Nephron progenitor cell (in vitro differentiated cells): Measurements from ENCODE around the gene POU6F2.

ENCODE experiments used
- DNase-seq: peaks from one replicate; pipeline ENCODE4 v3.0.0; 2021
- H3K27ac Mint-ChIP-seq: 2 replicates; pipeline ENCODE4 v1.8.0; 2021; ENCODE audit warnings: mild to moderate bottlenecking, moderate library complexity, mixed read lengths
- H3K27me3 Mint-ChIP-seq: 2 replicates; pipeline ENCODE4 v1.8.0; 2021; ENCODE audit warnings: mild to moderate bottlenecking, low read depth, mixed read lengths; ENCODE audit not compliant: poor library complexity
- H3K36me3 Mint-ChIP-seq: 2 replicates; pipeline ENCODE4 v1.8.0; 2021; ENCODE audit warnings: low read depth, mixed read lengths
- H3K4me1 Mint-ChIP-seq: 2 replicates; pipeline ENCODE4 v1.8.0; 2021; ENCODE audit warnings: mixed read lengths
- H3K4me3 Mint-ChIP-seq: 2 replicates; pipeline ENCODE4 v1.8.0; 2021; ENCODE audit warnings: mild to moderate bottlenecking, moderate library complexity, mixed read lengths
- H3K9me3 Mint-ChIP-seq: 2 replicates; pipeline ENCODE4 v1.8.0; 2021; ENCODE audit warnings: mild to moderate bottlenecking, moderate library complexity, mixed read lengths
- TF ChIP-seq, protein P1 (sequence below): fragments of 200-600 bp; sonication (generic); IDR thresholded peaks from 2 replicates; pipeline ENCODE4 v1.5.0; 2021; ENCODE audit warnings: antibody characterized with exemption

Gene POU6F2

GRCh38 chr7:39152701-39153100 lies 175.0 kb downstream of the POU6F2 start:
- H3K36me3 Mint-ChIP-seq, result no peaks in the 10 kb centered on the region
- TF ChIP-seq, protein P1, sequence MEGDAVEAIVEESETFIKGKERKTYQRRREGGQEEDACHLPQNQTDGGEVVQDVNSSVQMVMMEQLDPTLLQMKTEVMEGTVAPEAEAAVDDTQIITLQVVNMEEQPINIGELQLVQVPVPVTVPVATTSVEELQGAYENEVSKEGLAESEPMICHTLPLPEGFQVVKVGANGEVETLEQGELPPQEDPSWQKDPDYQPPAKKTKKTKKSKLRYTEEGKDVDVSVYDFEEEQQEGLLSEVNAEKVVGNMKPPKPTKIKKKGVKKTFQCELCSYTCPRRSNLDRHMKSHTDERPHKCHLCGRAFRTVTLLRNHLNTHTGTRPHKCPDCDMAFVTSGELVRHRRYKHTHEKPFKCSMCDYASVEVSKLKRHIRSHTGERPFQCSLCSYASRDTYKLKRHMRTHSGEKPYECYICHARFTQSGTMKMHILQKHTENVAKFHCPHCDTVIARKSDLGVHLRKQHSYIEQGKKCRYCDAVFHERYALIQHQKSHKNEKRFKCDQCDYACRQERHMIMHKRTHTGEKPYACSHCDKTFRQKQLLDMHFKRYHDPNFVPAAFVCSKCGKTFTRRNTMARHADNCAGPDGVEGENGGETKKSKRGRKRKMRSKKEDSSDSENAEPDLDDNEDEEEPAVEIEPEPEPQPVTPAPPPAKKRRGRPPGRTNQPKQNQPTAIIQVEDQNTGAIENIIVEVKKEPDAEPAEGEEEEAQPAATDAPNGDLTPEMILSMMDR, result no peak
- H3K27ac Mint-ChIP-seq, result peak overlapping the region; percentile 66
- DNase-seq, result no peak
- H3K4me3 Mint-ChIP-seq, result no peak overlapping the region
- peaks cover 2% of the 10 kb centered on the region for H3K27me3 Mint-ChIP-seq
- no peaks in the 10 kb centered on the region for H3K9me3 Mint-ChIP-seq
- H3K4me1 Mint-ChIP-seq, result peaks cover 23% of the 10 kb centered on the region

DNA sequence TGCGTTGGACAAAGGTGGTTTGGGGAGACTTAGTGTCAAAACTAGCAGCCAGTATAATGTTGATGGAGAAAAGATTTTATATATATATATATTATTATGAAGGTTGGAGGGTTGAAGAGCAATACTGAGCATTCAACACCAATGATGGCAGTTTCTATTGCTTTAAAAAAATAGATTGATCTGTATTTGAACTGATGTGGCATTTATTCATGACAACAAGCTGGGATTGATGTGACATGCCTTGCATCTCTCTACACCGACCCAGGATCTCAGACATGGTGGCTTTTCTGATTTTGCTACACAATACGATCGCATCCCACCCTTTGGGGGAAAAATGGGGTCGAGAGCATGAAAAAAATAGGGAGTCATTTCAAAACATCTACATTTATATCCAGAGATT lies 175.4 kb downstream of the POU6F2 start:
- DNase-seq, result no peak
- peaks cover 23% of the 10 kb centered on the region for H3K4me1 Mint-ChIP-seq
- no peaks in the 10 kb centered on the region for H3K9me3 Mint-ChIP-seq
- TF ChIP-seq, protein P1, result no peak
- H3K36me3 Mint-ChIP-seq, result no peaks in the 10 kb centered on the region
- no peak overlapping the region for H3K27ac Mint-ChIP-seq
- H3K4me3 Mint-ChIP-seq, result no peak overlapping the region
- no peaks in the 10 kb centered on the region for H3K27me3 Mint-ChIP-seq

DNA sequence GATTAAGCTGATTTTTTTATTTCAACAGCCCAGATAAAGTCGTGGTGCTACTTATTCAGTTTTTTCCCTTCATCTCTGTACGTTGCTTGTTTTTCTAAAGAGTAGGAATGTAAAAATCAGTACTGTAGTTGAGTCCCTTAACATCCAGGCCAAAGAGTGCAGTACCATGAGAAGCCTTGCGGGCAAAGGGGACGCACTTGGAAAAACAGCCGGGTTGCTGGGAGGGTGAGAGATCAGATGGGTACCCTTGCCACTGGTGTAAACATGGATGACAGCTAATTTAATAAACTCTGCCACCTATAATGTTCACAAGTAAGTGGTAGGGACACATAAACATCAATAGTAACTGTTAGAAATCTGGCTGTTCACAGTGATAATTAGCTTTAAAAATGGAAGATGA lies 175.9 kb downstream of the POU6F2 start:
- Mint-ChIP-seq H3K4me1 (peaks cover 23% of the 10 kb centered on the region), H3K4me3 (no peak overlapping the region), H3K27me3 (no peaks in the 10 kb centered on the region), H3K36me3 (no peaks in the 10 kb centered on the region), H3K27ac (no peak overlapping the region), H3K9me3 (no peaks in the 10 kb centered on the region)
- TF ChIP-seq, protein P1, result no peak
- DNase-seq, result no peak

GRCh38 chr7:39154815-39155214 lies 177.1 kb downstream of the POU6F2 start:
- TF ChIP-seq, protein P1, result no peak
- Mint-ChIP-seq H3K4me3 (no peak overlapping the region), H3K27me3 (peaks cover 3% of the 10 kb centered on the region), H3K27ac (no peak overlapping the region), H3K9me3 (no peaks in the 10 kb centered on the region), H3K36me3 (no peaks in the 10 kb centered on the region), H3K4me1 (peaks cover 23% of the 10 kb centered on the region)
- DNase-seq, result no peak

- Mint-ChIP-seq H3K36me3 (no peaks in the 10 kb centered on the region), H3K4me1 (no peaks in the 10 kb centered on the region), H3K4me3 (no peak overlapping the region), H3K27ac (no peak overlapping the region), H3K27me3 (peaks cover 8% of the 10 kb centered on the region), H3K9me3 (no peaks in the 10 kb centered on the region)
- DNase-seq, result no peak
- TF ChIP-seq, protein P1, result no peak
These were observed 180.7 kb downstream of the POU6F2 start for GRCh38 chr7:39158367-39158766.

DNA sequence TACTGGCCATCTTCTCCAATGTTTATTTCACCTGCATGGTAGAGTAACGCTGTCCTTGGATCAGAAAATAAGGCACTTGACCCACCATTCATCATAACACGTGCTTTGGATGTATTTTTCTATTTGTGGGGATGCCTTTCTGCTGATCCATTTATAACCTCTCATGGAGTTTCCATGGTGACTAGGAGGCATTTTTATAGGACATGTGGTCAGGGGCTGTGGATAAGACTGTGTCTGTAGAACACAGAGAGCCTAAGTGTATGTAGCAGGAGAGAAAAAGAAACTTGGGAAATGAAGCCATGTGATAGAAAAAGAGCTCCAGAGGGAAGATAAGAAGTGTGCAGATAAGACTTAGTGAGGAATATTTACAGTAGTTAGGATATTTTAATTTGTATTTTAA lies 184.2 kb downstream of the POU6F2 start:
- H3K4me3 Mint-ChIP-seq, result no peak overlapping the region
- no peak for DNase-seq
- TF ChIP-seq, protein P1, result no peak
- H3K27me3 Mint-ChIP-seq, result peaks cover 23% of the 10 kb centered on the region
- no peaks in the 10 kb centered on the region for H3K36me3 Mint-ChIP-seq
- no peaks in the 10 kb centered on the region for H3K4me1 Mint-ChIP-seq
- no peaks in the 10 kb centered on the region for H3K9me3 Mint-ChIP-seq
- H3K27ac Mint-ChIP-seq, result no peak overlapping the region
